Stimulated activated naive CD8-positive, alpha-beta T cell treated with anti-CD3 and anti-CD28 coated beads, Interleukin-15, Interleukin-2, amounts not matched to agents 100 U/mL and 50 U/mL, for 24 hours (primary cell): ENCODE data around the gene KLK1.

Experiments
- ATAC-seq: fragments of 150-1000 bp; cut with Tn5 transposase; one replicate; pipeline ENCODE4 v1.10.0; 2021
- DNase-seq: peaks from one replicate; pipeline ENCODE4 v3.0.0; 2021

Gene KLK1

GRCh38 chr19:50835785-50836542, 12.4 kb upstream of the KLK1 start:
- peak; percentile 86 for DNase-seq
- ATAC-seq: peak; percentile 89

GRCh38 chr19:50835103-50835784, 11.7 kb upstream of the KLK1 start:
- no peak for DNase-seq
- no peak for ATAC-seq

GRCh38 chr19:50833802-50834167, 10.2 kb upstream of the KLK1 start:
- ATAC-seq (no peak), DNase-seq (no peak)

- ATAC-seq (no peak), DNase-seq (no peak)
Measured at GRCh38 chr19:50833117-50833801, 9.7 kb upstream of the KLK1 start, which contains the start of gene KLK15. Gene KLK15 (minus strand): TSS chr19:50833574. CDS start chr19:50831492, 2,082 bp downstream.

- ATAC-seq (no peak), DNase-seq (no peak)
Measured at GRCh38 chr19:50832666-50833065, 9.1 kb upstream of the KLK1 start.

GRCh38 chr19:50831026-50831396, 7.4 kb upstream of the KLK1 start:
- no peak for DNase-seq
- no peak for ATAC-seq

- DNase-seq (no peak), ATAC-seq (peak; percentile 30)
Measured at GRCh38 chr19:50830266-50831025, 6.9 kb upstream of the KLK1 start.

GRCh38 chr19:50829801-50830200, 6.2 kb upstream of the KLK1 start:
- no peak for DNase-seq
- ATAC-seq: no peak

- DNase-seq (no peak), ATAC-seq (no peak)
Measured at GRCh38 chr19:50827476-50827875, 3.9 kb upstream of the KLK1 start.

- DNase-seq (no peak), ATAC-seq (no peak)
Measured at GRCh38 chr19:50826492-50827240, 3.1 kb upstream of the KLK1 start.

- DNase-seq (no peak), ATAC-seq (no peak)
Measured at GRCh38 chr19:50822661-50823208, 852 bp downstream of the KLK1 start.

GRCh38 chr19:50821622-50822021, 2.0 kb downstream of the KLK1 start:
- no peak for DNase-seq

GRCh38 chr19:50821248-50821612, 2.4 kb downstream of the KLK1 start:
- DNase-seq: no peak
- no peak for ATAC-seq

More at GRCh38 chr19:50821622-50822021, 2.0 kb downstream of the KLK1 start:
- ATAC-seq: no peak

GRCh38 chr19:50820549-50821247, 2.9 kb downstream of the KLK1 start:
- no peak for ATAC-seq
- no peak for DNase-seq

- no peak for ATAC-seq
Measured at GRCh38 chr19:50820086-50820485, 3.5 kb downstream of the KLK1 start.

GRCh38 chr19:50819636-50820035, 4.0 kb downstream of the KLK1 start:
- ATAC-seq (no peak), DNase-seq (no peak)

More at GRCh38 chr19:50820086-50820485, 3.5 kb downstream of the KLK1 start:
- DNase-seq: no peak

GRCh38 chr19:50818859-50819472, 4.6 kb downstream of the KLK1 start:
- no peak for ATAC-seq
- DNase-seq: no peak

GRCh38 chr19:50817941-50818858, 5.4 kb downstream of the KLK1 start:
- peak; percentile 39 for ATAC-seq
- DNase-seq: peak; percentile 78

- ATAC-seq (no peak), DNase-seq (no peak)
Measured at GRCh38 chr19:50815439-50815838, 8.1 kb downstream of the KLK1 start.
